Progenitor cell of endocrine pancreas (in vitro differentiated cells): Measurements from ENCODE around the gene MTPN. TPM values are rescaled to one million over a fixed set of nuclear protein-coding genes. Genes with fewer than 3 reads are reported as not detected.

Experiments
- DNase-seq: peaks from one replicate; pipeline ENCODE4 v3.0.0; 2021; ENCODE audit warnings: low spot score; ENCODE audit not compliant: unreplicated experiment
- H3K27ac Mint-ChIP-seq: 2 replicates; pipeline ENCODE4 v1.8.0; 2021; ENCODE audit warnings: mild to moderate bottlenecking, moderate library complexity, mixed read lengths
- H3K27me3 Mint-ChIP-seq: 2 replicates; pipeline ENCODE4 v1.8.0; 2021; ENCODE audit warnings: mixed read lengths
- H3K36me3 Mint-ChIP-seq: 2 replicates; pipeline ENCODE4 v1.8.0; 2022; ENCODE audit warnings: mixed read lengths; ENCODE audit not compliant: insufficient read depth
- H3K4me1 Mint-ChIP-seq: 2 replicates; pipeline ENCODE4 v1.8.0; 2021; ENCODE audit warnings: low read depth, mixed read lengths
- H3K4me3 Mint-ChIP-seq: 2 replicates; pipeline ENCODE4 v1.8.0; 2021; ENCODE audit warnings: low read depth, mild to moderate bottlenecking, moderate library complexity, mixed read lengths
- H3K9me3 Mint-ChIP-seq: 2 replicates; pipeline ENCODE4 v1.8.0; 2021; ENCODE audit warnings: low read depth, mixed read lengths
- CTCF ChIP-seq: fragments of 200-600 bp; sonication (generic); IDR thresholded peaks from one replicate; pipeline ENCODE4 v1.5.0; 2021; ENCODE audit warnings: antibody characterized with exemption, mild to moderate bottlenecking; ENCODE audit not compliant: unreplicated experiment
- total RNA-seq: library from RNA; stranded (reverse); gene quantifications from 2 replicates; pipeline ENCODE4 v1.2.1, GENCODE V29; 2021

MTPN gene
- total RNA-seq, 1 donor from 2014 or later: 91.6 TPM

GRCh38 chr7:135878284-135878683 lies 98.9 kb downstream of the MTPN start:
- TF ChIP-seq CTCF: no peak
- Mint-ChIP-seq H3K27me3 (no peaks in the 10 kb centered on the region), H3K4me1 (peaks cover 14% of the 10 kb centered on the region), H3K4me3 (no peak overlapping the region), H3K9me3 (peaks cover 9% of the 10 kb centered on the region), H3K27ac (no peak overlapping the region), H3K36me3 (no peaks in the 10 kb centered on the region)
- DNase-seq: no peak

GRCh38 chr7:135877805-135878204 lies 99.4 kb downstream of the MTPN start:
- H3K36me3 Mint-ChIP-seq: no peaks in the 10 kb centered on the region

More at GRCh38 chr7:135877805-135878204, 99.4 kb downstream of the MTPN start:
- H3K4me3 Mint-ChIP-seq: no peak overlapping the region
- peak overlapping the region; percentile 42 for H3K27ac Mint-ChIP-seq
- H3K27me3 Mint-ChIP-seq: no peaks in the 10 kb centered on the region
- peaks cover 14% of the 10 kb centered on the region for H3K4me1 Mint-ChIP-seq
- TF ChIP-seq CTCF: no peak
- H3K9me3 Mint-ChIP-seq: peaks cover 9% of the 10 kb centered on the region
- no peak for DNase-seq

Other genes with a start within 250 kb of the MTPN start
- 0.22 and 0.75 TPM in 2 replicates for gene SLC13A4, start 249.2 kb downstream of the MTPN start, total RNA-seq
- not detected in 2 replicates for gene FAM180A, start 228.5 kb downstream of the MTPN start, total RNA-seq